ENCODE data around the gene SLC16A10.

DNA sequence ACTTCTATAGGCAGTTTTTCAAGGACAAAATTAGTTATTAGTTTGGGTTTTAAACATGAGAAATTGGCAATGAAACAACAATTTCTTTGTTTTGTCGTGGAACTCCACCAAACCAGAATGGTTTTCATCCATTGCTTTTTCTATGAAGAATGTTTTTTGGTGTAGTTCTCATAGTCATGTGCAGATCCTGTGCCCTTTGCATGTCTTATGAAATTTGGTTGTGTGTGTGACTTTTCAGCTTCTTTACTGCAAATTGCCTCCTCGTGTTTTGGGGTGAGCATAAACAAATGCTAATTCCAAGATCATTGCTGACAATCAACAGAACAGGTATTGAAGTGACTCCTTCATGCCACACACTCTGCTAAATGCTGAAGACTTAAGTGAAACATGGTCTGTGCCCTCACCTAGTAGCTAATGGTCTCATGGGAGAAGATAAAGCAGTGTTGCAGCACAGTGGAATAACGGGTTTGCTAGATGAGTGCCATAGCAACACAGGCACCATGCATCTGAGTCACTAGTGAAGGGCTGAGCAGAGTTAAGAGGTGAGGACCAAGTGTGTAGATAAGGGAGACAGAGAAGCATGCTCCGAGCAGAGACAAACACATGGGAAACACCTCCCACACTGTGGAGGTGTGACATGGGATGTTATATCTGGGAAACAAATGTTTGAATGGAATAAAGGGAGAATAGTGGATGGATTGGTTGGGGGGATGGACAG is 120.0 kb downstream of the SLC16A10 start:
- TF ChIP-seq, protein P1, sequence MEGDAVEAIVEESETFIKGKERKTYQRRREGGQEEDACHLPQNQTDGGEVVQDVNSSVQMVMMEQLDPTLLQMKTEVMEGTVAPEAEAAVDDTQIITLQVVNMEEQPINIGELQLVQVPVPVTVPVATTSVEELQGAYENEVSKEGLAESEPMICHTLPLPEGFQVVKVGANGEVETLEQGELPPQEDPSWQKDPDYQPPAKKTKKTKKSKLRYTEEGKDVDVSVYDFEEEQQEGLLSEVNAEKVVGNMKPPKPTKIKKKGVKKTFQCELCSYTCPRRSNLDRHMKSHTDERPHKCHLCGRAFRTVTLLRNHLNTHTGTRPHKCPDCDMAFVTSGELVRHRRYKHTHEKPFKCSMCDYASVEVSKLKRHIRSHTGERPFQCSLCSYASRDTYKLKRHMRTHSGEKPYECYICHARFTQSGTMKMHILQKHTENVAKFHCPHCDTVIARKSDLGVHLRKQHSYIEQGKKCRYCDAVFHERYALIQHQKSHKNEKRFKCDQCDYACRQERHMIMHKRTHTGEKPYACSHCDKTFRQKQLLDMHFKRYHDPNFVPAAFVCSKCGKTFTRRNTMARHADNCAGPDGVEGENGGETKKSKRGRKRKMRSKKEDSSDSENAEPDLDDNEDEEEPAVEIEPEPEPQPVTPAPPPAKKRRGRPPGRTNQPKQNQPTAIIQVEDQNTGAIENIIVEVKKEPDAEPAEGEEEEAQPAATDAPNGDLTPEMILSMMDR (IDR thresholded peaks at IDR 0.05): no peak
- no peak for TF ChIP-seq POLR2A (IDR thresholded peaks at IDR 0.05)

All from lower leg skin (tissue), 3 donors.